Peyer's patch (tissue), 4 donors: ENCODE results near the gene UBASH3B. TPM values are rescaled to one million over a fixed set of nuclear protein-coding genes. Genes with fewer than 3 reads are reported as not detected.

Source experiments
- DNase-seq, 3 donors: peaks; one replicate each; pipeline ENCODE4 v3.0.0-alpha.2; 2017 to 2019
- H3K27ac ChIP-seq, 4 donors: fragments of 200-600 bp; sonication (generic); one replicate each; pipeline ENCODE4 v1.5.1; 2016 to 2019
- H3K27me3 ChIP-seq, 2 donors: fragments of 200-600 bp; sonication (generic); one replicate each; pipeline ENCODE4 v1.5.1; 2019
- H3K36me3 ChIP-seq, 3 donors: fragments of 200-600 bp; sonication (generic); one replicate each; pipeline ENCODE4 v1.5.1; 2016 to 2019
- H3K4me1 ChIP-seq, 4 donors: fragments of 200-600 bp; sonication (generic); one replicate each; pipeline ENCODE4 v1.5.1; 2016 to 2019
- H3K4me3 ChIP-seq, 4 donors: fragments of 200-600 bp; sonication (generic); 1 replicate in 3 of 4; 2 replicates in 1 of 4; pipeline ENCODE4 v1.5.1; 2016 to 2019; ENCODE audit warnings: mild to moderate bottlenecking in 1 of 4
- H3K9me3 ChIP-seq, 4 donors: fragments of 200-600 bp; sonication (generic); one replicate each; pipeline ENCODE4 v1.5.1; 2016 to 2019; ENCODE audit warnings: mild to moderate bottlenecking in 1 of 4
- POLR2A ChIP-seq, 2 donors: fragments of 450-650 bp; IDR thresholded peaks; one replicate each; pipeline ENCODE4 v1.5.1; 2017; ENCODE audit warnings: antibody characterized with exemption in 2 of 2, mild to moderate bottlenecking in 2 of 2, moderate library complexity in 2 of 2
- total RNA-seq, 4 donors: library from RNA; depleted of rRNA; stranded (reverse); fragments of >200 nt; gene quantifications; one replicate each; pipeline ENCODE4 v1.1.0, GENCODE V29; 2016
- TF ChIP-seq, protein P1 (sequence below), 6 experiments: fragments of 450-650 bp in 4 of 6; fragments of 200-600 bp in 2 of 6; sonication (generic) in 1 of 6; IDR thresholded peaks; one replicate each; pipeline ENCODE4 v1.5.1; 2017 to 2019; ENCODE audit warnings: antibody characterized with exemption in 6 of 6, mild to moderate bottlenecking in 3 of 6, moderate library complexity in 1 of 6

UBASH3B gene
- total RNA-seq, 4 donors from 2014 or later = 2.3 to 14.9 (median 5.2) TPM

DNA sequence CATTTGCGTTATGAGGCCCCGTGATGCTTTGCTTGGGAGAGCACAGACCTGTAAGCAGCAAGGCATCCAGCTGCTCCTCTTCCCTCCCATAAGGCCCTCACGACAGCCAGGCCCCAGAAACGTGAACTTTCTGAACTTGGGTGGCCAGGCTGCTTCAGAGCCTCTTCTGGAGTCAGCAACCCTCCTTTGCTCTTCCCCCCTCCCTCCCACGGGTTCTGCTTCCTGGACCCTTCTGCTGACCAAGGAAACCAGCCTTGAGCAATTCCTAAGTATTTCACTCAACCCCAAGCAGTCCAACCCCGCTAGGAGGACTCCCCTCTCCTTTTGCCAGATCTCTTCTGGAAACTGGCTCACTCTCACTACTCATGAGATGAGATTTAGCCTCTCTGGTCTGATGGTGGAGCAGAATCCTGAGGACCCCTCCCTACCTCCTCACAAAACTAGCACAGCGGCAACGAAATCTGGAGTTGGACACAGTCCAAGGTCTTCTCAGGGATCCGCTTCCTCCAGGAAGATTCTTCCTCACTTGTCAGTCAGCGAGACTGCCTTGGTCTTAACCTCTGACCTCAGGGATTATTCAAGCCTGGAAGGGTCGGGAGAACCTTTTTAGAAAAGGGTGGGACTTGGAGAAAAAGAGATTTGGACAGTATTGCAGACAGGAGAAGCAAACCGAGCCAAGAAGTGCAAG lies 86.2 kb downstream of the UBASH3B start:
- H3K27ac ChIP-seq = peak overlapping the region in 3 of 4 donors; percentile 73 to 86 (median 81)
- DNase-seq = peak in 1 of 3 donors; percentile 63
- no peaks in the 10 kb centered on the region for H3K9me3 ChIP-seq
- peak in 1 of 2 donors; percentile 6 for TF ChIP-seq POLR2A (IDR thresholded peaks at IDR 0.05)
- TF ChIP-seq, protein P1, sequence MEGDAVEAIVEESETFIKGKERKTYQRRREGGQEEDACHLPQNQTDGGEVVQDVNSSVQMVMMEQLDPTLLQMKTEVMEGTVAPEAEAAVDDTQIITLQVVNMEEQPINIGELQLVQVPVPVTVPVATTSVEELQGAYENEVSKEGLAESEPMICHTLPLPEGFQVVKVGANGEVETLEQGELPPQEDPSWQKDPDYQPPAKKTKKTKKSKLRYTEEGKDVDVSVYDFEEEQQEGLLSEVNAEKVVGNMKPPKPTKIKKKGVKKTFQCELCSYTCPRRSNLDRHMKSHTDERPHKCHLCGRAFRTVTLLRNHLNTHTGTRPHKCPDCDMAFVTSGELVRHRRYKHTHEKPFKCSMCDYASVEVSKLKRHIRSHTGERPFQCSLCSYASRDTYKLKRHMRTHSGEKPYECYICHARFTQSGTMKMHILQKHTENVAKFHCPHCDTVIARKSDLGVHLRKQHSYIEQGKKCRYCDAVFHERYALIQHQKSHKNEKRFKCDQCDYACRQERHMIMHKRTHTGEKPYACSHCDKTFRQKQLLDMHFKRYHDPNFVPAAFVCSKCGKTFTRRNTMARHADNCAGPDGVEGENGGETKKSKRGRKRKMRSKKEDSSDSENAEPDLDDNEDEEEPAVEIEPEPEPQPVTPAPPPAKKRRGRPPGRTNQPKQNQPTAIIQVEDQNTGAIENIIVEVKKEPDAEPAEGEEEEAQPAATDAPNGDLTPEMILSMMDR (IDR thresholded peaks at IDR 0.05) = no peak
- peaks cover 0 to 14% (median 7%) of the 10 kb centered on the region in 4 donors for H3K4me1 ChIP-seq
- H3K36me3 ChIP-seq = no peaks in the 10 kb centered on the region
- no peaks in the 10 kb centered on the region for H3K27me3 ChIP-seq
- H3K4me3 ChIP-seq = no peak overlapping the region

DNA sequence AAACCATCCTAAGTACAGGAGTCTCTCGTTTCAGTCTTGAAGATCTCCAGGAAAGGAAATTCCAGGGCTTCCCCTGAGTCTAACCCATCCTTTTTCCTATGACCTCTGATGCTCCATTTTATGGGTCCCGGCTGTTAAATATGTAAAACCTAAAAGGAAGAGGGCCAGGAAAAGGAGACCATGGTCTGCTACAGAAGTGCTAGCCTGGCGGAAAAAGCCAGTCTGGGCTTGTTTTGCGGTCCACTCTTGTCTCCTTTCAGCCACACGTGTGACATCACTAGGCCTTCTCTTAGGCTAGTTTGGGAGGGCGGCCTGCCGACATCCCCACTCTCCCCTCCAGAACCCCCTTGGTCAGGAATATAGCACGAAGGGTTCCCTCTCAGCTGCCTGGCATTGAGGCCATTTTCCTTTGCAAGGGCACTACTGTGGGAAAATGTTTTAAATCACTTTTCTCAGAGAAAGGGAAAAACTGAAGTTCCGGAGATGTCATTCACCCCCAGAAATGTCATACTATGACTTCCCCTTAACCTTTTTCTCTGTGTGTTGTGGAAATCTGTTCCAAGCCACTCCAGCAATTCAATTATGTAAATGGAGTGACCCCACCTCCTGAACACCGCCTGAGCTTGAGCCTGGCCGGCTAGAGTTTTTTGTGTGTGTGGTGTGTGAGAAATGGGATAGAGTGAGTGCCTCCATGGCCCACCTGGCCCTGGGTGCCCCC lies 86.9 kb downstream of the UBASH3B start:
- Histone ChIP-seq H3K27me3 (no peaks in the 10 kb centered on the region), H3K36me3 (no peaks in the 10 kb centered on the region), H3K9me3 (no peaks in the 10 kb centered on the region), H3K27ac (peak overlapping the region; percentile 58 to 86 (median 77)), H3K4me1 (peaks cover 0 to 14% (median 10%) of the 10 kb centered on the region in 4 donors), H3K4me3 (no peak overlapping the region)
- no peak for DNase-seq
- TF ChIP-seq, protein P1 (IDR thresholded peaks at IDR 0.05) = no peak
- no peak for TF ChIP-seq POLR2A (IDR thresholded peaks at IDR 0.05)

DNA sequence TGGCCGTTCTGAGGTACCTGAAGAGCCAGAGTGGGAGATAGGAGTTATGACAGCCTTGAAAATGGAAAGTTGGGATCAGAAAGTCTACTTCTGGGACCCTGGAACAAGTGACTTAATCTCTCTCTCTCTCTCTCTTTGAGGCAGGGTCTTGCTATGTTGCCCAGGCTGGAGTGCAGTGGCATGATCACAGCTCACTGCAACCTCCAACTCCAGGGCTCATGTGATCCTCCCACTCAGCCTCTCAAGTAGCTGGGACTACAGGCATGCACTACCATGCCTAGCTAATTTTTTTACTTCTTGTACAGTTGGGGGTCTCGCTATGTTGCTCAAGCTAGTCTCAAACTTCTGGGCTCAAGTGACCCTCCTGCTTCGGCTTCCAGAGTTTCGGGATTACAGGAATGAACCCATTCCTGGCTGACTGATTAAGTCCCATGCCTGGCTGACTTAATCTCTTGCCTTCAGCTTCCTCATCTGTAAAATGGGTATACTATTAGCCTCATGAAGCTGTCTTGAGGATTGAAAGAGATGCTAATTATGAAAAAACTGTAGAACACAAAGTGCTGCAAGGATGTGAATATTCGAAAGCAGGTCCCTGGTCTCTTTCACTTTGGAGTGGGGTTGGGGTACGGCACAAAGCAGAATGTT lies 87.7 kb downstream of the UBASH3B start:
- no peak for DNase-seq
- no peaks in the 10 kb centered on the region for H3K27me3 ChIP-seq
- TF ChIP-seq POLR2A (IDR thresholded peaks at IDR 0.05) = no peak
- TF ChIP-seq, protein P1 (IDR thresholded peaks at IDR 0.05) = no peak
- H3K4me1 ChIP-seq = peaks cover 0 to 14% (median 10%) of the 10 kb centered on the region in 4 donors
- peak overlapping the region; percentile 58 to 86 (median 77) for H3K27ac ChIP-seq
- H3K36me3 ChIP-seq = no peaks in the 10 kb centered on the region
- H3K4me3 ChIP-seq = no peak overlapping the region
- no peaks in the 10 kb centered on the region for H3K9me3 ChIP-seq

DNA sequence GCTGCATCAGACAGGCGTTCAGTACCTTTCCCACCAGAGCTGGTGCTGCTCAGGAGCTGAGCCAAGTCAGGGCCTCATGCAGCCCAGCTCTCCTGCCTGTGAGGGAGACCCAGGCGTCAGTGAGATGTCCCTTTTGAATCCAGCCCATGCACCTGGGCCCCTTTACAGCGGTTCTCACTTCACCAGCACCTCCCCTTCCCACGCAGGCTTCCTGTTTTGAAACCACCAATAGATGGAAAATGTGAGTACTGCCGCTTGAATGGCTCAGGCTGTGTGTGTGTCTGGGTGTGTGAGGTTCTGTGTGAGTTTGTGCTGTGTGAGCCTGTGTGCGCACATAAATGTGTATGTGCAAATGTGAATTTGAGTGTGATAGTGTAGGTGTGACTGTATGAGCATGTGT lies 88.4 kb downstream of the UBASH3B start:
- Histone ChIP-seq H3K27me3 (no peaks in the 10 kb centered on the region), H3K4me1 (peaks cover 0 to 19% (median 13%) of the 10 kb centered on the region in 4 donors), H3K4me3 (peak overlapping the region in 1 of 4 donors; percentile 26), H3K27ac (peak overlapping the region; percentile 58 to 86 (median 77)), H3K36me3 (no peaks in the 10 kb centered on the region), H3K9me3 (no peaks in the 10 kb centered on the region)
- DNase-seq = peak in 2 of 3 donors; percentile 90 to 92
- peak in 1 of 2 donors; percentile 47 for TF ChIP-seq POLR2A (IDR thresholded peaks at IDR 0.05)
- TF ChIP-seq, protein P1 (IDR thresholded peaks at IDR 0.05) = no peak

DNA sequence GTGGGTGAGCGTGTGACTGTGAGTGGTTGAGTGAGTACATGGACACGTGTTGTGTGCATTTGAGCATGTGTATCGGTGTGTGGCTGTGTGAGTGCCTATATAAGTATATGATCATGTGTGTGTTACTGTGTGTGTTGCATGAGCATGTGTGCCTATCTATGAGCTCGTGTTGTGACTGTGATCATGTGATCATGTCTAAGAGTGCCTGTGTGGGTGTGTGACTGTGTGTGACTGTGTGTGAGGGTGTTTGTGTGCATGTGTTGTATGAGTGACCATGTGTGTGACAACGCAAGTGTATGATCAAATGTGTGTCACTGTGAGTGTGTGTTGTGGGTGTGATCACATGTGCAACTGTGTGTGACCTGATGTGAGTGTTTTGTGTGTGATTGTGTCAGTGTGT lies 88.8 kb downstream of the UBASH3B start:
- no peak for DNase-seq
- Histone ChIP-seq H3K4me1 (peaks cover 0 to 22% (median 13%) of the 10 kb centered on the region in 4 donors), H3K27ac (peak overlapping the region; percentile 44 to 86 (median 77)), H3K9me3 (no peaks in the 10 kb centered on the region), H3K27me3 (no peaks in the 10 kb centered on the region), H3K4me3 (peak overlapping the region in 1 of 4 donors; percentile 26), H3K36me3 (no peaks in the 10 kb centered on the region)
- no peak for TF ChIP-seq POLR2A (IDR thresholded peaks at IDR 0.05)
- TF ChIP-seq, protein P1 (IDR thresholded peaks at IDR 0.05) = no peak
